ENCODE results near the gene TPD52L2. TPM values are rescaled to one million over a fixed set of nuclear protein-coding genes. Genes with fewer than 3 reads are reported as not detected.
A peak's percentile ranks its signal among the peaks of the same experiment; 100 is the strongest.
"Not testable (repeated sequence)": the region's sequence is repeated elsewhere in the genome, so short reads cannot be mapped to it uniquely, and the experiment has no call there.

Gene TPD52L2
- total RNA-seq, 1 donor from 2014 or later: 88.1 TPM

GRCh38 chr20:63920226-63920625 is 55.2 kb downstream of the TPD52L2 start:
- no peak for TF ChIP-seq CTCF (IDR thresholded peaks at IDR 0.05; ENCODE audit: unreplicated experiment)
- no peak overlapping the region for H3K27ac Mint-ChIP-seq
- no peaks in the 10 kb centered on the region for H3K4me1 Mint-ChIP-seq (ENCODE audit: low read depth)
- H3K9me3 Mint-ChIP-seq (ENCODE audit: low read depth): peaks cover 4% of the 10 kb centered on the region
- no peaks in the 10 kb centered on the region for H3K27me3 Mint-ChIP-seq
- DNase-seq (ENCODE audit: low spot score, unreplicated experiment): no peak
- H3K36me3 Mint-ChIP-seq (ENCODE audit: insufficient read depth): peaks cover 18% of the 10 kb centered on the region
- H3K4me3 Mint-ChIP-seq (ENCODE audit: low read depth): no peak overlapping the region

DNA sequence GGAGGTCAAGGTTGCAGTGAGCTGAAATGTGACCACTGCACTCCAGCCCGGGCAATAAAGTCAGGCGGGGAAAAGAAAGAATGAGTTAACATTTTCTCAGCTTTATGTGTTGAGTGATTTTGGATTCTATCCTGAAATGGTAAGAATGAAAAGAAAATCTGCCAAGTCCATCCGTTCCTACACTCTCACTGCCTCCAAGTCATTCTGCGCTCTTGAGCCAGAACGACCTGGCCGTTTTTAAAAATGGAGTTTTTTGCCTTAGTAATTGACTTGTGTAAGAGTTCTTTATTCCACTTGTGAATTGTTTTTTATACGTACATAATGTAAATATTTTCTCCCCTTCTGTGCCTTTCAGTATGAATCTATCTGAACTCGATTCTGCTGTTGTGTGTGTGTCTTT is 58.6 kb downstream of the TPD52L2 start:
- H3K36me3 Mint-ChIP-seq (ENCODE audit: insufficient read depth): peaks cover 6% of the 10 kb centered on the region
- no peak overlapping the region for H3K27ac Mint-ChIP-seq
- no peak for DNase-seq (ENCODE audit: low spot score, unreplicated experiment)
- H3K9me3 Mint-ChIP-seq (ENCODE audit: low read depth): no peaks in the 10 kb centered on the region
- H3K4me1 Mint-ChIP-seq (ENCODE audit: low read depth): peaks cover 5% of the 10 kb centered on the region
- no peaks in the 10 kb centered on the region for H3K27me3 Mint-ChIP-seq
- no peak overlapping the region for H3K4me3 Mint-ChIP-seq (ENCODE audit: low read depth)
- TF ChIP-seq CTCF (IDR thresholded peaks at IDR 0.05; ENCODE audit: unreplicated experiment): no peak

- Mint-ChIP-seq H3K4me3 (ENCODE audit: low read depth) (no peak overlapping the region), H3K27ac (no peak overlapping the region), H3K4me1 (ENCODE audit: low read depth) (peaks cover 5% of the 10 kb centered on the region), H3K36me3 (ENCODE audit: insufficient read depth) (peaks cover 4% of the 10 kb centered on the region), H3K9me3 (ENCODE audit: low read depth) (no peaks in the 10 kb centered on the region), H3K27me3 (no peaks in the 10 kb centered on the region)
- no peak for TF ChIP-seq CTCF (IDR thresholded peaks at IDR 0.05; ENCODE audit: unreplicated experiment)
- no peak for DNase-seq (ENCODE audit: low spot score, unreplicated experiment)
Observed at GRCh38 chr20:63924241-63924640, 59.2 kb downstream of the TPD52L2 start.

DNA sequence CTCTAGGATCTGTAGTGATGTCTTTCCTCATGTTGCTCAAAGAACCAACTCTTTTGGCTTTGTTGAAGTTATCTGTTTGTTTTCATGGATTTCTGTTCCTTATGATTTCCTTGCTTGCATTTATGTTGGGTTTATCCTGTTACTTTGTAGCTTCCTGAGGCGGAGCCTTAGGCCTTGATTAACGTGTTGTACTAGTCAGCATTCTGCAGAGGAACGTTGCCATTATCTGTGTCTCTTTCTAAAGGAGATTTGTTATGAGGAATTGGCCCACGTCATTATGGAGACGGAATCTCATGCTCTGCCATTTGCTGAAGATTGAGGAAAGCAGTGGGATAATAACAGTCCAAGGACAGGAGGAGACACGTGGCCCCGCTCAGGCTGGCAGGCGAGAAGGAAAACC is 61.2 kb downstream of the TPD52L2 start:
- Mint-ChIP-seq H3K9me3 (ENCODE audit: low read depth) (no peaks in the 10 kb centered on the region), H3K4me3 (ENCODE audit: low read depth) (no peak overlapping the region), H3K36me3 (ENCODE audit: insufficient read depth) (peaks cover 11% of the 10 kb centered on the region), H3K27me3 (no peaks in the 10 kb centered on the region), H3K4me1 (ENCODE audit: low read depth) (peaks cover 5% of the 10 kb centered on the region), H3K27ac (peak overlapping the region; percentile 38)
- DNase-seq (ENCODE audit: low spot score, unreplicated experiment): no peak
- TF ChIP-seq CTCF (IDR thresholded peaks at IDR 0.05; ENCODE audit: unreplicated experiment): no peak

- no peaks in the 10 kb centered on the region for H3K9me3 Mint-ChIP-seq (ENCODE audit: low read depth)
- H3K4me1 Mint-ChIP-seq (ENCODE audit: low read depth): peaks cover 5% of the 10 kb centered on the region
- no peak overlapping the region for H3K27ac Mint-ChIP-seq
- H3K4me3 Mint-ChIP-seq (ENCODE audit: low read depth): no peak overlapping the region
- no peaks in the 10 kb centered on the region for H3K27me3 Mint-ChIP-seq
- TF ChIP-seq CTCF (IDR thresholded peaks at IDR 0.05; ENCODE audit: unreplicated experiment): no peak
- H3K36me3 Mint-ChIP-seq (ENCODE audit: insufficient read depth): peaks cover 12% of the 10 kb centered on the region
- no peak for DNase-seq (ENCODE audit: low spot score, unreplicated experiment)
Observed at GRCh38 chr20:63929071-63929470, 64.0 kb downstream of the TPD52L2 start.

DNA sequence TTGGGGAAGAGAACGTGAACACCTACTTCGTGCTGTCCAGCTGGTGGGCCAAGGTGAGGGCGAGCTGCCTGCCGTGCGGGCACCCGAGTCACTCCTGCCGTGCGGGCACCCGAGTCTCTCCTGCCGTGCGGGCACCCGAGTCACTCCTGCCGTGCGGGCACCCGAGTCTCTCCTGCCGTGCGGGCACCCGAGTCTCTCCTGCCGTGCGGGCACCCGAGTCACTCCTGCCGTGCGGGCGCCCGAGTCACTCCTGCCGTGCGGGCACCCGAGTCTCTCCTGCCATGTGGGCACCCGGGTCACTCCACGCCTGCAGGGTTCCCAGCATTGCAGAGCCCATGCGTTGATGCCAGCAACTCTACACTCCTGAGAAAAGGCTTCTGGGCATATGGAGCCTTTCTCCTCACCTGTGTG is 64.4 kb downstream of the TPD52L2 start:
- not testable (repeated sequence) for H3K27me3 Mint-ChIP-seq; H3K4me1 Mint-ChIP-seq (ENCODE audit: low read depth); H3K27ac Mint-ChIP-seq; H3K9me3 Mint-ChIP-seq (ENCODE audit: low read depth); H3K4me3 Mint-ChIP-seq (ENCODE audit: low read depth); DNase-seq (ENCODE audit: low spot score, unreplicated experiment)
- peaks cover 12% of the 10 kb centered on the region for H3K36me3 Mint-ChIP-seq (ENCODE audit: insufficient read depth)
